H54 (cell line): ENCODE results near the gene MRPL33.

ENCODE experiments used
- DNase-seq: peaks from one replicate; pipeline ENCODE4 v3.0.0; 2011; ENCODE audit warnings: low spot score, mixed read lengths; ENCODE audit not compliant: insufficient read length
- FAIRE-seq: peaks from 3 replicates; lab custom pipeline; 2011; peaks lifted over from hg19 to GRCh38; lab: Jason Lieb, UNC
- POLR2A ChIP-seq: IDR thresholded peaks from 2 replicates; pipeline ENCODE4 v1.6.1; 2011; ENCODE audit warnings: low read depth, mild to moderate bottlenecking, low read length

The MRPL33 gene

GRCh38 chr2:27800856-27801255 is 29.3 kb downstream of the MRPL33 start:
- no peak for DNase-seq
- FAIRE-seq = no peak
- no peak for TF ChIP-seq POLR2A

- FAIRE-seq = no peak
- DNase-seq = no peak
- TF ChIP-seq POLR2A = no peak
Measured at GRCh38 chr2:27802547-27802946, 31.0 kb downstream of the MRPL33 start.

DNA sequence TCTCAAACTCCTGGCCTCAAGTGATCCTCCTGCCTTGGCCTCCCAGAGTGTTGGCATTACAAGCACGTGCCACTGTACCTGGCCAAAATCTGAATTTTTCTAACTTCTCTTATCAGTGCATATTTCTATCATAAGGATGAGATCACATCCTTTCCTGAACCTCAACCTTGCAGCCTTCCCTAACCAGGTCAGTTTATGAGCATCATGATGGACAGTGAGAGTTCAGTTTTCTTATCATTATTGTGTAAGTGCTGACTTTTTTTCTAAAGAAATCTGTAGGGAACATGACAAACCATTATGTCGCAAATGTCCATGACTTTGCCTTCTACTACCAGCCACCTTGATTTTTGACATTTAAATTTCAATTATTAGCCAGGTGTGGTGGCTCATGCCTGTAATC is 31.5 kb downstream of the MRPL33 start:
- FAIRE-seq (no peak), DNase-seq (no peak)
- no peak for TF ChIP-seq POLR2A

DNA sequence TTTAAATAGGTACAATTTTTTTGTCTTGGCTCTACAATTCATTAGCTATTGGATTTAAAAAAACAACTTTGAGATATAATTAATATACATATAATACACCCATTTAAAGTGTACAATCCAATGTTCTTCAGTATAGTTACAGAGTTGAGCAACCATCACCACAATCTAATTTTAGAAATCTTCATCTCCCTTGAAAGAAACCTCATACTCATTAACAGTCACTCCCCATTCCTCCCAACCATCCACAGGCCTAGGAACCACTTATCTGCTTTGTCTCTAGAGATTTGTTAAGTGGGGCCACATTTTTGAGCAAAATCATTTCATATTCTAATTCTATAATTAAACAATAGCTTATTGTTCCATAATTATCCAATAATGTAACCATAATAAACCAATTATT is 32.6 kb downstream of the MRPL33 start:
- FAIRE-seq (no peak), DNase-seq (no peak)
- no peak for TF ChIP-seq POLR2A

DNA sequence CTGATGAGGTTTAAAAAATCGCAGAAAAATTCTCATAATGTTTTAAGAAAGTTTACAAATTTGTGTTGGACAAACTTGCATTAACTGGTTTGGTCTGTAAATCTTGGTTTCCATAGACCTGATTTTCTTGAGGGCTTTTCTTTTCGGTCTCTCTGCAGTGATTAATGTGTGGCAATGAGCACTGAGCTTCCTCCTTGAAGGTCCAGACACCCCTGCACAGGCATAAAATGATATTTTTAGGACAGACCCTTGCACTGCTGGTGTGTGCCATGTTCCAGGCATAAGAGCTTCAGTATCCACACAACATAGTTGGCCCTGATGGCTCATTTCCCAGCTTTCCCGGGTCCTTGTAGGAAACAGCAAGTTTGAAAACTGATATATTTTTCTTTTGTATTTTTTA is 33.7 kb downstream of the MRPL33 start:
- no peak for FAIRE-seq
- DNase-seq = no peak
- no peak for TF ChIP-seq POLR2A

DNA sequence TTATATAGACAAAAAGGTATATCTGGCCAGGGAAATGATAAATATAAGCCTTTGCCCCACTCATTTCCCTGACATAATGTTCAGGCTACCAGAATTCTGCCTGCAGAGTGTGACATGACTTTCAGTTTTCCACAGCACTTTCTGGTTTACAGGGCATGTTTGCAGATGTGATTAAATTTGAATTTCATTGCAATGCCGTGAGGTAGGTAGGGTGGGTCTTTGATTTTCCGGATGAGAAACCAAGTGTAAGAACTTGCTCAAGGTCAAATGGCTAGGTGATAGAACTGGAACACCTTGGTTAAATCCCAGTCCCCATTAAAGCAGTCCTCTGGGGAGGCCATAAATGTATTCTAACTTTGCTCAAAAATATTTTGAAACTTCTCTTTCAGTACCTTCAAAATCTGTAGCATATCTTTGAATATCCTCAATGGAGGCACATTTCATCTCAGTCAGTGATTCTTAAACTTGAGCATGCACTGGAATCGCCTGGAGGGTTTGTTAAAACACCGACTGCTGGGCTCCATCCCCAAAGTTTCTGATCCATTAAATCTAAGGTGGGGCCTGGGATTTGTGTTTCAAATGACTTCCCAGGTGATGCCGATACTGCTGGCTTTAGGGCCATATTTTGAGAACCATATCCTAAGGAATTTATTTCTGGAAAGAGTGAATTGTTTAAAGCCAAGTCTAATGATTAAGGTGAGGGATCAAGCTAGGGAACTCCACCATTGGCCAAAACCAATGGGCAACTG is 35.0 kb downstream of the MRPL33 start:
- DNase-seq (no peak), FAIRE-seq (no peak)
- TF ChIP-seq POLR2A = no peak

DNA sequence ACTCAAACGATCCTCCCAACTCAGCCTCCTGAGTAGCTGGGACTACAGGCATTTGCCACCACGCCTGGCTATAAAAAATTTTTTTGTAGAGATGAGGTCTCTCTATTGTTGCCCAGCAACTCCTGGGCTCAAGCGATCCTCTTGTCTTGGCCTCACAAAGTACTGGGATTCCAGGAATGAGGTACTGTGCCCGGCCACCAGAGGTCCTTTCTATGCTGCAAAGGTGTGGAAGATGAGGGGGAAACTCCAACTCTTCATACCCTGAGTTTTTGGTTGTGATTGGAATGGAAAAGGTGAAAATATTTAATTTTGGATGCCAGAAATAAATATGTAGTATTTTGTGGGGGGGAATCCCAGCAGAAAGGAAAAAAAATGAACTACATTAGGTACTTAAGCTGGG is 36.0 kb downstream of the MRPL33 start:
- no peak for FAIRE-seq
- TF ChIP-seq POLR2A = no peak
- DNase-seq = no peak

GRCh38 chr2:27808418-27808817 is 36.9 kb downstream of the MRPL33 start:
- no peak for TF ChIP-seq POLR2A
- DNase-seq = no peak
- FAIRE-seq = no peak

GRCh38 chr2:27808984-27809383 is 37.5 kb downstream of the MRPL33 start:
- no peak for DNase-seq
- TF ChIP-seq POLR2A = no peak
- FAIRE-seq = no peak

DNA sequence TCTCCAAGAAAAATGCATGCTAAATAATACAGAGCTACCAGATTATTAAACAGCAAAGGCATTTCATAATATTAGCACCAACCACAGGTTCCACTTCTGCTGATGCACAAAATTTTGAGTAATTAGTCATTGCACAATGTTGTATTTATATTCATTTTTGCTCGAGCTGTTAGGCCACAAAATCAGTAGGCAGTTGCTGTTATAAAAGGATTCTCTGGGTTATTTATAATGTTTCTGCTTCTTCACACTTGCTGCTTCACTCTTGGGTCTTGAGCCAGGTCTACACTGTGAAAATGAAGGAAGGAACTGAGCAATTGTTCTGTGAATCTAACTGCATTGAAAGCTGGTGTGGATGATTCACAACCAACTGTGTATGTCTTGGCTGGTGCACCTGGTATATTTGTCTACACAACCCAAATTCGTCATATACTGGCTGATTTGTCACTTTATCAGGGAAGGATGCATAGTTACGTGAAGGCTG is 38.3 kb downstream of the MRPL33 start:
- FAIRE-seq = peak; percentile 99
- DNase-seq = peak; percentile 48
- TF ChIP-seq POLR2A = no peak

- DNase-seq (no peak), FAIRE-seq (no peak)
- TF ChIP-seq POLR2A = no peak
Measured at GRCh38 chr2:27810455-27810854, 38.9 kb downstream of the MRPL33 start.

GRCh38 chr2:27811768-27812167 is 40.2 kb downstream of the MRPL33 start:
- FAIRE-seq (no peak), DNase-seq (no peak)
- TF ChIP-seq POLR2A = no peak

DNA sequence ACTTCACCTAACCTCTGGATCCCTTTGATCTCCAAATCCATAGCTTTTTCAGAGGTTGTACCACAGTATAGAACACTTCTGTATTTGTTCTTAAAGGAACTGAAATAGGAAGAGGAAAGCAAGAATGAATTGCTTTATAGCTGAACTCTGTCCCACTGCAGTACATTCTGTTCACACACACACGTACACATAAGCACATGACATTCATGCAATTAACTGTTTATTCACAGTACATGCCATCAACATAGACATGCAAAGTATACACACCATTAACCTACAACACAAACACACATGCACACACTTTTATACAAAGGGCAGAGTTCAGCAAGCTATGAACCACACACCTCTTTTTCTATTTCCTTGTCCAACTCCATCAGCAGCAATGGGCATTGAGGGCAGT is 43.2 kb downstream of the MRPL33 start:
- FAIRE-seq = peak; percentile 33
- no peak for TF ChIP-seq POLR2A
- no peak for DNase-seq

GRCh38 chr2:27815860-27816438 is 44.4 kb downstream of the MRPL33 start:
- FAIRE-seq (no peak), DNase-seq (no peak)

GRCh38 chr2:27822049-27822448 is 50.5 kb downstream of the MRPL33 start:
- DNase-seq = no peak
- FAIRE-seq = no peak
- no peak for TF ChIP-seq POLR2A

More at GRCh38 chr2:27815860-27816438, 44.4 kb downstream of the MRPL33 start:
- TF ChIP-seq POLR2A = no peak
